Stomach (tissue), 9 donors: Measurements from ENCODE around the gene HIPK4. TPM values are rescaled to one million over a fixed set of nuclear protein-coding genes. Genes with fewer than 3 reads are reported as not detected.

Experiments used
- DNase-seq, 2 donors: peaks; one replicate each; pipeline versions ENCODE4 v3.0.0 to v3.0.0-alpha.2; 2013 to 2019
- H3K27ac ChIP-seq, 5 donors: fragments of 200-600 bp in 4 of 5; sonication (generic) in 4 of 5; one replicate each; pipeline ENCODE4 v1.5.1; 2013 to 2019; ENCODE audit warnings: mild to moderate bottlenecking in 1 of 5, moderate library complexity in 1 of 5
- H3K27me3 ChIP-seq, 3 donors: fragments of 200-600 bp; sonication (generic); one replicate each; pipeline ENCODE4 v1.5.1; 2017 to 2019; ENCODE audit warnings: mixed run types in 1 of 3
- H3K36me3 ChIP-seq, 4 donors: fragments of 200-600 bp; sonication (generic); 1 replicate in 3 of 4; 2 replicates in 1 of 4; pipeline ENCODE4 v1.5.1; 2016 to 2019
- H3K4me1 ChIP-seq, 4 donors: fragments of 200-600 bp; sonication (generic); one replicate each; pipeline ENCODE4 v1.5.1; 2016 to 2019
- H3K4me3 ChIP-seq, 4 donors: fragments of 200-600 bp; sonication (generic) in 3 of 4; one replicate each; pipeline ENCODE4 v1.5.1; 2016 to 2019; ENCODE audit warnings: mild to moderate bottlenecking in 1 of 4
- H3K9me3 ChIP-seq, 4 donors: fragments of 200-600 bp; sonication (generic); one replicate each; pipeline ENCODE4 v1.5.1; 2016 to 2019
- CTCF ChIP-seq, 7 experiments: fragments of 450-650 bp in 4 of 7; fragments of 200-600 bp in 3 of 7; sonication (generic) in 3 of 7; IDR thresholded peaks; one replicate each; pipeline ENCODE4 v1.5.1; 2016 to 2019; ENCODE audit warnings: antibody characterized with exemption in 7 of 7, control low read depth in 2 of 7, mild to moderate bottlenecking in 1 of 7
- EP300 ChIP-seq: sonication (generic); formaldehyde crosslinking; IDR thresholded peaks from one replicate; pipeline ENCODE4 v1.6.1; 2017; ENCODE audit warnings: antibody characterized with exemption
- POLR2A ChIP-seq, 4 donors: fragments of 450-650 bp; IDR thresholded peaks; one replicate each; pipeline ENCODE4 v1.6.1; 2016; ENCODE audit warnings: antibody characterized with exemption in 4 of 4, control low read depth in 2 of 4, mild to moderate bottlenecking in 1 of 4, moderate library complexity in 1 of 4
- POLR2AphosphoS5 ChIP-seq, 3 donors: sonication (generic); formaldehyde crosslinking; IDR thresholded peaks; one replicate each; pipeline ENCODE4 v1.6.1; 2016; ENCODE audit warnings: antibody characterized with exemption in 3 of 3
- WGBS, 5 donors: extraction: QIAGEN DNeasy Blood & Tissue Kit in 3 of 5; methylation state at CpG; one replicate each; pipeline versions ENCODE4 v1.1.5 to v1.1.7; 2013 to 2018; 5-methylcytosine and 5-hydroxymethylcytosine counted together
- intact Hi-C: fragments of 100-400 bp; cut with DNase I; formaldehyde crosslinking; loops from one replicate; pipeline ENCODE4 v1.15.1; 2023; ENCODE audit warnings: low total_unique reads
- polyA plus RNA-seq, 3 donors: library from polyadenylated mRNA; stranded (reverse); fragments of 200-250 nt; gene quantifications; one replicate each; pipeline ENCODE4 v1.2.3, GENCODE V29; 2013
- small RNA-seq, 4 donors: library from RNA; depleted of rRNA; stranded (forward); fragments of <200 nt; gene quantifications; one replicate each; pipeline ENCODE3, GENCODE V24; 2016
- total RNA-seq, 5 donors: library from RNA; depleted of rRNA; stranded (reverse); fragments of >200 nt; gene quantifications; one replicate each; pipeline versions ENCODE4 v1.1.0 to v1.2.3, GENCODE V29; 2014 to 2016
- donor health status: healthy with polysubstance abuse.
- donor health status: Bipolar disorder and iron deficiency.
- donor health status: healthy.

HIPK4 gene
- total and polyA plus RNA-seq, 8 donors = 0.05 to 0.46 (median 0.12) TPM; not detected in 5

DNA sequence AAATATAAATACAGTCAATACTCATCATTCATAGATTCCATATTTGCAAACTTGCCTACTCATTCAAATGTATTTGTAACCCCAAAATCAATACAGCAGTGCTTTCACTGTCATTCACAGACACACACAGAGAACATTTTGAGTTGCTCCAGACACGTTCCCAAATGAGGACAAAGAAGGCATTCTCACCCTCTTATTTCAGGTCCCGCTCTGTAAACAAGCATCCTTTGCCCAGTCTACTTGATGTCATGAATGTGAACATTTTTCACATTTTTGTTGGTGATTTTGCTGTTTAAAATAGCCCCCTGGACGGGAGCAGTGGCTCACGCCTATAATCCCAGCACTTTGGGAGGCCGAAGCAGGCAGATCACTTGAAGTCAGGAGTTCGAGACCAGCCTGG is 57.3 kb downstream of the HIPK4 start:
- no peaks in the 10 kb centered on the region for H3K9me3 ChIP-seq
- no peak overlapping the region for H3K4me3 ChIP-seq
- no peaks in the 10 kb centered on the region for H3K4me1 ChIP-seq
- DNase-seq = no peak
- no peak overlapping the region for H3K27ac ChIP-seq
- H3K27me3 ChIP-seq = no peaks in the 10 kb centered on the region
- no peak for TF ChIP-seq POLR2A (IDR thresholded peaks at IDR 0.05)
- TF ChIP-seq EP300 = no peak
- TF ChIP-seq POLR2AphosphoS5 (IDR thresholded peaks at IDR 0.05) = no peak
- TF ChIP-seq CTCF (IDR thresholded peaks at IDR 0.05) = no peak
- WGBS, 5 donors = 79 to 94% (median 82%) methylated on average over 6 of the region's 6 CpGs
- H3K36me3 ChIP-seq = peaks cover 46 to 93% (median 90%) of the 10 kb centered on the region in 4 donors
- intact Hi-C loops = no loop called here

GRCh38 chr19:40331052-40331451 is 58.9 kb downstream of the HIPK4 start:
- Histone ChIP-seq H3K9me3 (no peaks in the 10 kb centered on the region), H3K4me1 (no peaks in the 10 kb centered on the region), H3K27me3 (no peaks in the 10 kb centered on the region), H3K27ac (no peak overlapping the region), H3K4me3 (no peak overlapping the region), H3K36me3 (peaks cover 57 to 100% (median 97%) of the 10 kb centered on the region in 4 donors)
- TF ChIP-seq CTCF (IDR thresholded peaks at IDR 0.05) (no peak), POLR2AphosphoS5 (IDR thresholded peaks at IDR 0.05) (no peak), EP300 (no peak), POLR2A (IDR thresholded peaks at IDR 0.05) (no peak)
- 84 to 96% (median 94%) methylated on average over 5 of the region's 5 CpGs for WGBS, 5 donors
- intact Hi-C loops = no loop called here
- DNase-seq = no peak

Small RNA genes lying within 50 kb of the gene (small RNA-seq; reads per million reads assigned to genes)
- gene MIR6796 (0 to 0.15 (median 0) reads per million in 4 donors), gene RF00019 (0 reads per million in 4 donors)

Other genes with a start within 250 kb of the HIPK4 start
- gene MAP3K10, start 198.8 kb downstream of the HIPK4 start, total RNA-seq = 10 to 100 TPM in 4 of 5 donors, 1 to 10 TPM in 1; 8.8 to 34.5 (median 15.2) TPM
- gene MAP3K10, start 198.8 kb downstream of the HIPK4 start, polyA plus RNA-seq = 10 to 100 TPM in 1 of 3 donors, 1 to 10 TPM in 2; 5.2 to 18.3 (median 6.1) TPM
- gene TTC9B, start 171.8 kb downstream of the HIPK4 start, total RNA-seq = under 1 TPM in 1 of 5 donors, not detected in 4; 0.37 TPM
- gene TTC9B, start 171.8 kb downstream of the HIPK4 start, polyA plus RNA-seq = under 1 TPM in 1 of 3 donors, not detected in 2; 0.35 TPM
- gene CCNP, start 163.5 kb downstream of the HIPK4 start, total RNA-seq = not detected
- gene CCNP, start 163.5 kb downstream of the HIPK4 start, polyA plus RNA-seq = under 1 TPM in 2 of 3 donors, not detected in 1; 0.19 to 0.48 TPM
- gene AKT2, start 104.8 kb downstream of the HIPK4 start, total RNA-seq = 100 to 1,000 TPM in 3 of 5 donors, 10 to 100 TPM in 2; 71.8 to 227 (median 104) TPM
- gene AKT2, start 104.8 kb downstream of the HIPK4 start, polyA plus RNA-seq = 10 to 100 TPM; 26.0 to 42.5 (median 37.6) TPM
- 10 to 100 TPM in 1 of 5 donors, 1 to 10 TPM in 3, under 1 TPM in 1; 0.58 to 59.7 (median 4.5) TPM for gene C19orf47, start 41.8 kb downstream of the HIPK4 start, total RNA-seq
- gene C19orf47, start 41.8 kb downstream of the HIPK4 start, polyA plus RNA-seq = 10 to 100 TPM in 2 of 3 donors, 1 to 10 TPM in 1; 9.6 to 14.8 (median 14.4) TPM
- 100 to 1,000 TPM in 4 of 5 donors, 10 to 100 TPM in 1; 95.6 to 273 (median 257) TPM for gene PLD3, start 41.5 kb downstream of the HIPK4 start, total RNA-seq
- 10 to 100 TPM; 58.8 to 85.2 (median 74.9) TPM for gene PLD3, start 41.5 kb downstream of the HIPK4 start, polyA plus RNA-seq
- 1 to 10 TPM in 4 of 5 donors, not detected in 1; 4.3 to 8.6 (median 6.3) TPM for gene PRX, start 23.2 kb upstream of the HIPK4 start, total RNA-seq
- 1 to 10 TPM; 1.6 to 2.7 (median 2.1) TPM for gene PRX, start 23.2 kb upstream of the HIPK4 start, polyA plus RNA-seq
- 10 to 100 TPM in 1 of 5 donors, 1 to 10 TPM in 3, not detected in 1; 8.6 to 16.8 (median 9.7) TPM for gene SERTAD1, start 35.8 kb upstream of the HIPK4 start, total RNA-seq
- 10 to 100 TPM; 11.2 to 36.5 (median 25.2) TPM for gene SERTAD1, start 35.8 kb upstream of the HIPK4 start, polyA plus RNA-seq
- 10 to 100 TPM in 4 of 5 donors, 1 to 10 TPM in 1; 6.2 to 41.4 (median 32.5) TPM for gene SERTAD3, start 54.2 kb upstream of the HIPK4 start, total RNA-seq
- gene SERTAD3, start 54.2 kb upstream of the HIPK4 start, polyA plus RNA-seq = 10 to 100 TPM; 16.8 to 29.4 (median 25.9) TPM
- 100 to 1,000 TPM in 4 of 5 donors, 10 to 100 TPM in 1; 54.3 to 561 (median 121) TPM for gene BLVRB, start 75.6 kb upstream of the HIPK4 start, total RNA-seq
- gene BLVRB, start 75.6 kb upstream of the HIPK4 start, polyA plus RNA-seq = 100 to 1,000 TPM; 247 to 492 (median 288) TPM
- 10 to 100 TPM in 1 of 5 donors, 1 to 10 TPM in 3, not detected in 1; 2.2 to 18.1 (median 2.6) TPM for gene SPTBN4, start 76.8 kb upstream of the HIPK4 start, total RNA-seq
- gene SPTBN4, start 76.8 kb upstream of the HIPK4 start, polyA plus RNA-seq = 1 to 10 TPM; 1.4 to 2.2 (median 2.0) TPM
- 100 to 1,000 TPM in 1 of 5 donors, 10 to 100 TPM in 4; 15.8 to 102 (median 70.6) TPM for gene SHKBP1, start 186.7 kb upstream of the HIPK4 start, total RNA-seq
- gene SHKBP1, start 186.7 kb upstream of the HIPK4 start, polyA plus RNA-seq = 10 to 100 TPM; 76.1 to 95.7 (median 79.9) TPM
- gene LTBP4, start 211.2 kb upstream of the HIPK4 start, total RNA-seq = 1,000 to 10,000 TPM in 1 of 5 donors, 100 to 1,000 TPM in 3, 10 to 100 TPM in 1; 79.0 to 1,027 (median 190) TPM
- gene LTBP4, start 211.2 kb upstream of the HIPK4 start, polyA plus RNA-seq = 100 to 1,000 TPM in 1 of 3 donors, 10 to 100 TPM in 2; 66.1 to 102 (median 98.6) TPM